Natural killer cell (primary cell): ENCODE results near the gene MVB12B. TPM values are rescaled to one million over a fixed set of nuclear protein-coding genes. Genes with fewer than 3 reads are reported as not detected.

Experiments
- ATAC-seq, 3 donors: fragments of 150-1000 bp in 2 of 3; fragments of 200-7000 bp in 1 of 3; cut with Tn5 transposase; 1 replicate in 1 of 3; 2 replicates in 2 of 3; pipeline ENCODE4 v1.10.0; 2021; ENCODE audit warnings: mild to moderate bottlenecking in 2 of 3, moderate library complexity in 2 of 3
- DNase-seq, 2 donors: peaks; one replicate each; pipeline versions ENCODE4 v3.0.0 to v3.0.0-alpha.2; 2013 to 2021; ENCODE audit warnings: mixed read lengths in 1 of 2
- H3K27ac ChIP-seq: one replicate; pipeline ENCODE4 v1.5.1; 2013; ENCODE audit warnings: mild to moderate bottlenecking, low read length
- H3K27me3 ChIP-seq: one replicate; pipeline ENCODE4 v1.6.1; 2013; ENCODE audit warnings: low read length; ENCODE audit not compliant: control insufficient read depth, insufficient read depth
- H3K36me3 ChIP-seq: one replicate; pipeline ENCODE4 v1.6.1; 2013; ENCODE audit warnings: low read length; ENCODE audit not compliant: control insufficient read depth, insufficient read depth
- H3K4me1 ChIP-seq: one replicate; pipeline ENCODE4 v1.6.1; 2013; ENCODE audit warnings: low read length; ENCODE audit not compliant: control insufficient read depth, insufficient read depth
- H3K4me3 ChIP-seq: one replicate; pipeline ENCODE4 v1.5.1; 2013; ENCODE audit warnings: low read length
- H3K9me3 ChIP-seq: one replicate; pipeline ENCODE4 v1.6.1; 2013; ENCODE audit warnings: low read length; ENCODE audit not compliant: control insufficient read depth, insufficient read depth
- H3K27ac Mint-ChIP-seq, 2 donors: one replicate each; pipeline ENCODE4 v1.8.0; 2022; ENCODE audit warnings: mild to moderate bottlenecking in 2 of 2, mixed read lengths in 2 of 2, moderate library complexity in 1 of 2
- H3K27me3 Mint-ChIP-seq, 2 donors: one replicate each; pipeline ENCODE4 v1.8.0; 2022; ENCODE audit warnings: low read depth in 2 of 2, mixed read lengths in 2 of 2
- H3K36me3 Mint-ChIP-seq: one replicate; pipeline ENCODE4 v1.8.0; 2022; ENCODE audit warnings: mixed read lengths
- H3K4me1 Mint-ChIP-seq, 2 donors: one replicate each; pipeline ENCODE4 v1.8.0; 2022; ENCODE audit warnings: mixed read lengths in 2 of 2
- H3K4me3 Mint-ChIP-seq: one replicate; pipeline ENCODE4 v1.8.0; 2022; ENCODE audit warnings: mild to moderate bottlenecking, moderate library complexity, mixed read lengths
- H3K9me3 Mint-ChIP-seq, 2 donors: one replicate each; pipeline ENCODE4 v1.8.0; 2022; ENCODE audit warnings: mixed read lengths in 2 of 2
- WGBS: methylation state at CpG from one replicate; pipeline ENCODE4 v1.1.7; 2013; ENCODE audit warnings: missing lambda C conversion rate; ENCODE audit not compliant: insufficient coverage; 5-methylcytosine and 5-hydroxymethylcytosine counted together
- intact Hi-C: fragments of 100-400 bp; cut with micrococcal nuclease; formaldehyde crosslinking; loops from one replicate; pipeline ENCODE4 v1.14.2; 2022
- total RNA-seq, 4 donors: library from RNA; stranded (reverse); fragments of 120-200 nt in 1 of 4; gene quantifications; one replicate each; pipeline versions ENCODE4 v1.2.3 to v1.2.4, GENCODE V29; 2013 to 2022
- TF ChIP-seq, protein P1 (sequence below): fragments of 200-600 bp; IDR thresholded peaks from one replicate; pipeline ENCODE4 v1.8.0; 2022; ENCODE audit warnings: antibody characterized with exemption

The MVB12B gene
- total RNA-seq, 3 donors from 2014 or later (not counting 1 experiment from before 2014, with no cell fraction given), result 2.0 to 13.0 (median 7.8) TPM

DNA sequence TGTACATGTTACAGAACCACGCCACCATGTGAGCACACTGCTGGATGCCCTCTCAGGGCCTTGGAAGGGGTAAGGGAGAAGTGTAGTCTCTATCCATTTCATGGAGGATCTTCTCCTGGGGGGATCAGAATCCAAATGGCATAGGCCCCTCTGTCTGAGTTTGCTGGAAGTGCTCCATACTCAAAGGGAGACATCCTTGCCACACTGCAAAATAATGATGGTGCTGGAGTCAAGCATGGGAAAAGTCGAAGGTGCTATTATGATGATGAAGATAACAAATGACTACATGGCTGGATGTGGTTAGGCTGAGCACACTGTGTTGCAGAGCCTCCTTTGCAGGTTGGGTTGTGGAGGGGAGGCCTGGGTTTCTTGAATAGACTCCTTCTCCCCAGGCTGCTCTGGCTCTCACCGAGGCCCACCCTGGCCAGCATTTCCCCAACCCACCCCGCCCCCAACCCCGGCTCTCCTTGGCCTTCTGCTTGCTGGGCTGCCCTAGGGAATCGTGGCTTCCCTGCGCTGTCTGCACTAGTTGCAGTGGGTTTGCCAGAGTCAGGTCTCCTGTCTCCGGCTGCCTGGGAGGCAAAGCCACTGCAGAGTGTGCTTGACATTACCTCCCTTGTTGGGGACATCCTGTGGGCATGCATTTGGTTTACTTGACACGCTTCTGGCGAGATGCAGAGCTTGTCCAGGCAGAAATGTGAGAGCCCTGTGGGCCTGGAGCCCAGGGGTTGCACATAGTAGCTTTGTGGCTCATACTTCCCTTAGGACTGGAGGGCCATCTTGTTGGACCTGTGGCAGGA is 3.0 kb downstream of the MVB12B start:
- Histone ChIP-seq H3K27me3 (no peaks in the 10 kb centered on the region), H3K27ac (no peak overlapping the region), H3K4me3 (no peak overlapping the region), H3K4me1 (peaks cover 34% of the 10 kb centered on the region), H3K36me3 (no peaks in the 10 kb centered on the region), H3K9me3 (no peaks in the 10 kb centered on the region)
- DNase-seq (peak in 1 of 2 donors; percentile 55), ATAC-seq (no peak)
- no peaks in the 10 kb centered on the region for H3K9me3 Mint-ChIP-seq
- H3K36me3 Mint-ChIP-seq, result no peaks in the 10 kb centered on the region
- H3K27me3 Mint-ChIP-seq, result peaks cover 0 to 19% of the 10 kb centered on the region in 2 donors
- no peak overlapping the region for H3K4me3 Mint-ChIP-seq
- 50% methylated on average over 10 of the region's 10 CpGs for WGBS
- TF ChIP-seq, protein P1, sequence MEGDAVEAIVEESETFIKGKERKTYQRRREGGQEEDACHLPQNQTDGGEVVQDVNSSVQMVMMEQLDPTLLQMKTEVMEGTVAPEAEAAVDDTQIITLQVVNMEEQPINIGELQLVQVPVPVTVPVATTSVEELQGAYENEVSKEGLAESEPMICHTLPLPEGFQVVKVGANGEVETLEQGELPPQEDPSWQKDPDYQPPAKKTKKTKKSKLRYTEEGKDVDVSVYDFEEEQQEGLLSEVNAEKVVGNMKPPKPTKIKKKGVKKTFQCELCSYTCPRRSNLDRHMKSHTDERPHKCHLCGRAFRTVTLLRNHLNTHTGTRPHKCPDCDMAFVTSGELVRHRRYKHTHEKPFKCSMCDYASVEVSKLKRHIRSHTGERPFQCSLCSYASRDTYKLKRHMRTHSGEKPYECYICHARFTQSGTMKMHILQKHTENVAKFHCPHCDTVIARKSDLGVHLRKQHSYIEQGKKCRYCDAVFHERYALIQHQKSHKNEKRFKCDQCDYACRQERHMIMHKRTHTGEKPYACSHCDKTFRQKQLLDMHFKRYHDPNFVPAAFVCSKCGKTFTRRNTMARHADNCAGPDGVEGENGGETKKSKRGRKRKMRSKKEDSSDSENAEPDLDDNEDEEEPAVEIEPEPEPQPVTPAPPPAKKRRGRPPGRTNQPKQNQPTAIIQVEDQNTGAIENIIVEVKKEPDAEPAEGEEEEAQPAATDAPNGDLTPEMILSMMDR, result no peak
- intact Hi-C loops, result loop anchor here (5.0 kb wide), 1 partner anchor 68 kb away; no protein-coding TSS in a partner anchor
- H3K4me1 Mint-ChIP-seq, result peaks cover 9 to 15% of the 10 kb centered on the region in 2 donors
- H3K27ac Mint-ChIP-seq, result no peak overlapping the region

DNA sequence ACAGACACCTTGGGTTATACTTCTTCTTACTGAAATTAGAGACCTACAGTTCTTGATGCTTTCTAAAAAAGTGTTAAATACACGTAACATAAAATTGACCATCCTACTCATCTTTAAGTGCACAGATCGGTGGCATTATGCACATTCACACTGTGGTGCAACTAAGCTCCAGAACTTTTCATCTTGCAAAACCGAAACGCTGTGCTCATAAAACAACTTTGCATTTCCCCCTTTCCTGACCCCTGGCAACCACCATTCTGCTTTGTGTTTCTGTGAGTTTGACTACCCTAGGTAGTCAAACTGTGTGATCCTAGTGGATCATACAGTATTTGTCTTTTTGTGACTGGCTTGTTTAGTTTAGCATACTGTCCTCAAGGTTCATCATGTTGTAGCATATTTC is 3.9 kb downstream of the MVB12B start:
- H3K27me3 ChIP-seq, result no peaks in the 10 kb centered on the region
- intact Hi-C loops, result no loop called here
- WGBS, result 83% methylated on average over 4 of the region's 4 CpGs
- H3K27me3 Mint-ChIP-seq, result peaks cover 0 to 18% of the 10 kb centered on the region in 2 donors
- no peak overlapping the region for H3K27ac Mint-ChIP-seq
- TF ChIP-seq, protein P1, result no peak
- no peaks in the 10 kb centered on the region for H3K9me3 ChIP-seq
- peaks cover 9 to 15% of the 10 kb centered on the region in 2 donors for H3K4me1 Mint-ChIP-seq
- H3K27ac ChIP-seq, result no peak overlapping the region
- H3K36me3 Mint-ChIP-seq, result no peaks in the 10 kb centered on the region
- no peaks in the 10 kb centered on the region for H3K36me3 ChIP-seq
- ATAC-seq, result no peak
- H3K4me3 ChIP-seq, result no peak overlapping the region
- DNase-seq, result no peak
- H3K4me3 Mint-ChIP-seq, result no peak overlapping the region
- H3K9me3 Mint-ChIP-seq, result no peaks in the 10 kb centered on the region
- H3K4me1 ChIP-seq, result peaks cover 34% of the 10 kb centered on the region

DNA sequence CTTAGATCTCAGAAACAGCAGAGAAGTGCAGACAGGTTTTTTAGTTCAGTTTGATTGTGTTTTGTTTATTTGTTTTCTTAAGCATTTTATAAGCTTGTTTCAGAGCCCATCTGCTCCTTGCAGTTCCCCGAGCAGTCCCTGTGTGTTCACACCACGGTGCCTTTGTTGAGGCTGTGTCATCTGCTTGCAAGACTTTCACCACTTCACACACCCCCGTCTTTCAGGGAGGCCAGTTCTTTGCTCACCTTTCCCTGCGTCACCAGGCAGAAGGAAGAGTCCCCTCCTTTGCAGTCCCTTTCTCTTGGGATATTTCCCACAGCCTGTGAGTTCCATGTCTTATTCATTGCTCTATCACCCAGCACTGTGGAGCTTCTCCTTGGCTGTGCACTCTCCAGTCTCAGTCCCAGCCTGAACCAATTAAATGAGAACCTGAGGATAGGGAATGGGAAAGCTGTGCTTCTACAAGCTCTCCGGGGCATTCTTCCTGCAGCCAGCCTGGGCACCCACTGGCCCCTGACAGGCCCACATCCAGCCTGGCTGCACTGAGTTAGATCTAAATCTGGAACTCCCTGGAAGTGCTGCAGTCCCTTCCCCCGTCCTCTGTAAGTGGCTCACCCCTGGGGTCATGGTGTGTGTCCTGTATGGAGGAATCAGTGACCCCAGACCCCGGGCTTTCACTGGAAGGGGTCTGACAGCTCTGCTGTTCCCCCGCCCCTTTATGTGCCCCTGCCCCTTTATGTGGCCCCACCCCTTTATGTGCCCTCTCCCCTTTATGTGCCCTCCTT is 5.5 kb downstream of the MVB12B start:
- H3K4me3 Mint-ChIP-seq, result no peak overlapping the region
- intact Hi-C loops, result no loop called here
- H3K27ac Mint-ChIP-seq, result no peak overlapping the region
- Histone ChIP-seq H3K36me3 (no peaks in the 10 kb centered on the region), H3K4me1 (peaks cover 32% of the 10 kb centered on the region), H3K27ac (no peak overlapping the region), H3K4me3 (no peak overlapping the region), H3K9me3 (no peaks in the 10 kb centered on the region), H3K27me3 (no peaks in the 10 kb centered on the region)
- no peaks in the 10 kb centered on the region for H3K9me3 Mint-ChIP-seq
- DNase-seq (peak in 1 of 2 donors; percentile 12), ATAC-seq (no peak)
- 80% methylated on average over 7 of the region's 8 CpGs for WGBS
- H3K4me1 Mint-ChIP-seq, result peaks cover 5 to 15% of the 10 kb centered on the region in 2 donors
- H3K36me3 Mint-ChIP-seq, result no peaks in the 10 kb centered on the region
- TF ChIP-seq, protein P1, result no peak
- peaks cover 0 to 11% of the 10 kb centered on the region in 2 donors for H3K27me3 Mint-ChIP-seq
